Activated CD4-positive, alpha-beta T cell treated with anti-CD3 and anti-CD28 coated beads, Interleukin-2, amount 50 U/mL, for 4 hours (primary cell): ENCODE data around the gene SFTA2.

Experiments used
- DNase-seq, 2 experiments: peaks; one replicate each; pipeline ENCODE4 v3.0.0-alpha.2; 2020

The SFTA2 gene

DNA sequence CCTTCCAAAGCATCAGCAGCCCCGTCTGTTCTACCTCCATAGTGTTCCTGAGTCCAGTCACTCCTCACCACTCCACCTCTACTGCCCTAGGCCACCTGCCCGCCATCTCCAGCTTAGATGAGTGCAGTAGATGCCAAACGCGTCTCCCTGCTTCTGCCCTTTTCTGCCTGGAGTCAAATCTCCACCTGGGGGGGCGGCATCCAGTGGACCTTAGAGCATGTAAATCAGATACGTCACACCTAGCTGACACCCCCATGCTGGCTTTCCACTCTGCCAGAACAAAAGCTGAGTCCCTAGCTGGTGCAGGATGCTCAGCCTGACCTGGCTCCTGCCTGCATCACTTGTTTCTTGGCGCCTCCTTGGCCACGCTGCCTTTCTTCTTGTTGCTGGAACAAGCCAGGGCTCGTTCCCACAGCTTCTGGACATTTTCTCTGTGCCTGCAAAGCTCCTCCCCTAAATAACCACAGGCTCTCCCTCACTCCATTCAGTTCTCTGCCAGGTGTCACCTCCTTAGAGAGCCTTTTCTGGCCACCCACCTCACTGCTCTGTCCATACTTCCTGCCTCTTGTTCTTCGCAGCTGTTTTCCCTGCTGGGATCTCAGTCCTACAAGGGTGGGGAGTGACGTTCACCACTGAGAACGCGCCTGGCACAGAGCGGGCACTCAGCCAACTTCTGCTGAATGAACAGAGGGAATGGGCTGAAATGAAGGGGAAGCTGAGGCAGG, 41.9 kb downstream of the SFTA2 start:
- DNase-seq, result no peak

DNA sequence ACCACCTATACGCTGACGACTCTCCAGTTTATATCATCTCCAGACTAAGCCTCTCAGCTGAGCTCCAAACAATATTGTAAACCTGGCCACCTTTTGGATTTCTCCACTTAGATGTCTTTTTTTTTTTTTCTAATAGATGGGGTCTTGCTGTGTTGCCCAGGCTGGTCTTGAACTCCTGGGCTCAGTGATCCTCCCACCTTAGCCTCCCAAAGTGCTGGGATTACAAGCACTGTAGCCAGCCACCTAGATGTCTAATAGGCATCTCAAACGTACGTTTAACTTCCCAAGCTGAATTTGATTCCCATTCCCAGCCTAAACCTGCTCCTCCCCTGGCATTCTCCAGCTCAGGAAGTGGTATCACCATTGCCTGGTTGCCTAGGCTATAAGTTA, 42.5 kb downstream of the SFTA2 start:
- no peak for DNase-seq

DNA sequence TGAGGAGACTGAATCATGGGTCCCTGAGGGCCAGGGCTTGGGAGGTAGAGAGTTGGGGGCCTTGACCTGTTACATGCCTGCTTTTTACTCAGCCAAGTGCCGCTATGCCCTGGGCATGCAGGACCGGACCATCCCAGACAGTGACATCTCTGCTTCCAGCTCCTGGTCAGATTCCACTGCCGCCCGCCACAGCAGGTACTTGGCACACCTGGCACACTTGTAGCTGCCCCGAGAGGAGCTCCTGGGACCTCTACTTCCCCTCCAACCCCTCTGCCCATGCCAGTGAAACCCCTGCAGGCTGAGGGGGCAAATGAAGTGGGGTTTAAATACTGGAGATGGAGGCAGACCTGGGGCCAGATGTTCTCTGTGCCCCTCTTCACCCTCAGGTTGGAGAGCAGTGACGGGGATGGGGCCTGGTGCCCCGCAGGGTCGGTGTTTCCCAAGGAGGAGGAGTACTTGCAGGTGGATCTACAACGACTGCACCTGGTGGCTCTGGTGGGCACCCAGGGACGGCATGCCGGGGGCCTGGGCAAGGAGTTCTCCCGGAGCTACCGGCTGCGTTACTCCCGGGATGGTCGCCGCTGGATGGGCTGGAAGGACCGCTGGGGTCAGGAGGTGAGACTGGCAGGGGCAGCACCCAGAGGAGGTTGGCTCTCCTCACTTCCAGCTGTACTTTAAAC, 43.0 kb downstream of the SFTA2 start:
- no peak for DNase-seq

DNA sequence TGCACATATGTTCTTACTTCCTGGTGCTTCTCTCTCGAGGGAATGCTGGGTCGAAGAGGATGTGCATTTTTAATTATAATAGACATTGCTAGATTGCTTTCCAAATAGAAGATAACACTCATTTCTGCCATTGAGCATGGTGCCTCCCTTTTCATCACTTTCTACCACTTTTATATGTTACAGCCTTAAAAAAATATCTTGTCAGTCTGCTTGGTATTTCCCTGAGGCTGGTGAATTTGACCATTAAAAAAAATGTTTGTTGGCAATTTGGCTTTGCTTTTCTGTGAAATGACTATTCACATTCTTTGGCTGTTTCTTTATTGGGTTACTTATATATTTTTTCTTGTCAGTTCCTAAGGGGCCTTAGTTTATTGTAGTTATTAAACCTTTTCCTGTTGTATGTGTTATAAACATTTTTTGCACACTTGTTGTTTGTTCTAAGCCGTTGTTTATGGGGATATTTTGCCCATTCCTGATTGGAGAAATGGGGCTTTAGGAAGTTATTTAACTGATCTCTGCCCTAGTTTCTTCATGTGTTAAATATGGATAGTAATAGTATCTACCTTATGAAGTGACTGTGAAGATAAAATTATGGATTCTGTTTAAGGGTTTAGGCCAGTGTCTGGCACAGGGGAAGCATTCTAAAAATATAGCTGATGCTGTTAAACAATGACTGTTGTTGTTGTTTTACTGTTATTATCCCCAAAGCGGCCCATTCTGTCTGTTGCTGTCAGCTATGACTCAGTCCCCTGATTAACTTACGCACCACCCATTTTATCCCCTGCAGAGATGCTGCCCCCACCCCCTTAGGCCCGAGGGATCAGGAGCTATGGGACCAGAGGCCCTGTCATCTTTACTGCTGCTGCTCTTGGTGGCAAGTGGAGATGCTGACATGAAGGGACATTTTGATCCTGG, 43.8 kb downstream of the SFTA2 start:
- DNase-seq, result no peak

DNA sequence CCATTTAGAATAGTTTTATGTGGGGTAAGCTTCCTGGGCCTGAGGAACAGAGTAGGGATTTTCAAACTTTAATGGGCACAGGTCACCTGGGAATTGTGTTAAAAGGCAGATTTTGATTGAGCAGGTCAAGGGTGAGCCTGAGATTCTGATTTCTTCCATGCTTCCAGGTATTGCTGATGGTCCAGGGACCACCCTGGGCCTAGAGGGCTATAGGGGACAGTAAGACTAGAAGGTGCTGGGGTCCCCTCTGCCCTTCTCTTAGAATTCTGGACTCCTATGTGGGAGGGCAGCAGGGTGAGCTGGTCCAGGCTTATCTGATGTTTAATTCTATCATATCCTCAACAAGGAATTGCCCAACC, 45.1 kb downstream of the SFTA2 start:
- no peak for DNase-seq

DNA sequence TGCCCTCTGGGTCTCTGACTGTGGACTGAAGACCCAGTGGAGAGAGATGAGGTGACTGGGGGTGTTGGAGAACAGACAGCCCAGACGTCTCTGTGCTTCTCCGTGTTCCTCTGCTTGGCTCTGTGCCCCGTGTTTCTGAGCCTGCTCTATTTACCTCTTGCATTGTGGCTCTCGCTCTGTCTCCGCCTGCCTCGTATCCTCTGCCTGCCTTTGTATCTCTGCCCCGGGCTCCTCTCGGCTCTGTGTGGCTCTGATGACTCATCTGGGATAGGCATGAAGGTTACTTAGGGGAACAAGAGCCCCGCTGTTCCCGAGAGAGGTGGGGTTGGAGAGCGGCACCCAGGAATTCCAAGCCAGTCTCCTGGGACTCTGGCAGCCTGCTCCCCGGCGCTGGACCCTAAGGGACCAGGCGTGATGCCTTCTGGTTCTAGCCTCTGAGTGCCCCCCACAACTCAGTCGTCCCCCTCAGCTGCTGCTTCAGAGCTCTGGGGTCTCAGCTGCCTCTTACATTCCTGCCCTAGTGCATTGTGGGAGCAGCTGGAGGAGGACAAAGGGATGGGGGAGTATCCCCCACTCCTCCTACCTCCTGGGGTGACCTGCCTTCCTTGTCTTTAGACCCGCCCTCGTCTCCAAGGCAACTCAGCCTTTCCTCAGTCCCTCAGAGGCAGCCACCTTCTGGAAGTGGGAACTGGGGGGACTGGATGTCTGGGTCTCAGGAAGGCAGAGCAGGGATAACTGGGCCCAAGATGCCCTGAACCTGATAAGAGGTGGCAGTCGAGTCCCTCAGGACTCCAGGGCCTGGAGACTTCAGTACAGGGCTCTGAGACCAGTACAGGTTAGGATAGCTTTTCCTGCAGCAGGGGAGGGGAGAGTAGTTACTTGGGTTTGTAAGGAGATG, 45.7 kb downstream of the SFTA2 start:
- DNase-seq, result peak; percentile 25 to 31

DNA sequence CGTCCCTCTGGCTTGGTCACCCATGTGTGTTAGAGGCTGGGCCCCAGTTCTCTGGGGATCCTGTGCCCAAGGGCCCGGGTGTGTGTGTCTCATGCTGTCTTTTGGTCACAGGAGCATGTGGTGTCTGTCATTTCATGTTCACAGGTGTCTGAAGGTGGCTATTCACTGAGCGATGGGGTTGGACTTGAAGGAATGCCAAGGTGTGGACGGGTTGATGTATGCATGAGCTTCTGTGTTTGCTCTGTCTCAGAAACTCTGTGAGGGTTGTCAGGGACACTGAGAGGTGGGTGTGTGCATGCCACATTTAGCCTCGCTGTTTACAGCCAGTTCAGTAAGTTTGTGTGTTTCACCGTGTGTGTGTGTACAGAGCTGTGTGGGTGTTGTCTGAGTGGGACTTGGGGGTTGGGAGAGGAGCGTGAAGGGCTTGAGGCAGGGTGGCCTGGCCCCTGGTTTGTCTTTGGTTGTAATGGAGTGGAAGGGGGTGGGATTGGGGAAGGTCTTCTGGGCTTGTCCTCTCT, 46.4 kb downstream of the SFTA2 start:
- DNase-seq, result no peak

DNA sequence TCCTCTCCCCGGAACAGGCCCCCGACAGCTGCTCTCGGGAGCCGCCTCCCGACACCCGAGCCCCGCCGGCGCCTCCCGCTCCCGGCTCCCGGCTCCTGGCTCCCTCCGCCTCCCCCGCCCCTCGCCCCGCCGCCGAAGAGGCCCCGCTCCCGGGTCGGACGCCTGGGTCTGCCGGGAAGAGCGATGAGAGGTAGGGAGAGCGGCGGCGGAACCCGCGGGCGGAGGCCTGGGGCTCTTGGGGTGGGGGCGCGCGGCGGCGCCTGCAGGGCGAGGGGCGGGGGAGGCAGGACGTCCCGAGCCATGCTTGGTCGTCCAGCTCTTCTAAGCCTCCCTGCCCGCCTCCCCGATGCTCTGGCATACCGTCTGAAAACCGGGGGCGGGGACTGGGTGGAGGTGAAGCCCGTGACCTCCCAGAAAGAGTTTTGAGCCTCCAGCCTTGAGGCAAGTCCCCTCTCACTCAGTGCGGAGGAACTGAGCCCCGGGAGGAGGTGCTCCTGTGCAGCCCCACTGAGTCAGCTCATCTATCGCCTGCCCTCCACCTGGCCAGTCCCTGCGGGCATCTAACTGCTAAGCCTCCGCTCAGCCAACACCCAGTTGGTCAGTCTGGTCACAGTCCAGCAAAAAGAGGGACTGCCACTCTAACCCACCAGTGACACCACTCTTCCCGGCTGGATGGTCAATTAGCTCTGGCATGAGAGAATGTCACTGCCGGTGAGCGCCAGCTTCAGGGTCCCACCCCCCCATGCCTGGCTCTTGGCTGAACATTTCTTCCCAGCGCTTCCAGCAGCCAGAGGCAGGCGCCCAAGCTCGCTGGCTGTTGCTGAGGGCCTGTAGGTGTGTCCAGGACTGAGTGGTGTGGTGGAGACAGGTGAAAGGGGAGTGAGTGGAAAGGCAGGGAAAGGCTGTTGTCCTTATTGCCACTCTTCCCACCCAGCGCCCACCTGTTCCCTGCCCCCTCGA, 47.2 kb downstream of the SFTA2 start:
- peak; percentile 29 to 34 for DNase-seq

DNA sequence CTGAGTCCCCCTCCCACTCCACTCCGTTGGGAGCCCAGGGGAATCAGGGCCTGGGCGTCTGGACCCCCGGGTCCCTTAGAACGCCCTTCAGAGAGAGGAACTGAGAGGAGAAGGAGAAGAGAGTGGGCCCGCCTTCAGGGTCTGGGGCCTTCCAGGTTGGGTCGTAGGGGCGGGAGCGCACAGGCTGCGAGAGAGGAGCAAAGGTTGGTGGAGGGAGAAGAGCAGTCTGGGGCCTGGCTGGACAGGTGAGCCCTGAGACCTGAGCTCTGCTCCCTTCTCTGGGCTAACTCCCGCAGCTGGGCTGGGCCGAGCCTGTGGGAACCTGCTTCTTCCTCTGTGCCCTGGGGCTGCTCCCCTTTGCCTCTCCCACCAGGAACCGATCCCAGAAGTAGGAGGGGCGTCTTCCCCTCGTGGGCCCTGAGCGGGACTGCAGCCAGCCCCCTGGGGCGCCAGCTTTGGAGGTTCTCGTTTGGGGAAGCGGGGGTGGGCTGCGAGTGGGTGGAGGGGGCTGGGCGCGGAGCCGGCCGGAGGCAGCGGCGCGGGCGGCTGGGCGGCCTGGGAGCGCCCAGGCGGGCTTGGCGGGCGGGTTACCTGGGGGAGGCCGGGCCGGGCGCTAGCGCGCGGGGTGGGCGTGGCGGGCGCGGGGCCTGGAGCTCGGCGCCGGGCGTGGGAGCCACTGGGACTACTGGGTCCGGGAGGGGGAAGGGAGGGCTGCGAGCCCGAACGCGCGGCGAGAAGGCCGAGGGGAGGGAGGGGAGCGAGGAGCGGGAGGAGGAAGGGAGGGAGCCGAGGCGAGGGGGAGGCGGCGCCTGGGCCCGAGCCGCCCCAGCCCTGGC, 48.1 kb downstream of the SFTA2 start, which contains the start of gene DDR1:
Gene DDR1 (plus strand): TSS at position 835 of the 836 bp plus-strand sequence. CDS start 4,211 bp downstream, outside the sequence.
- peak; percentile 30 to 43 for DNase-seq

DNA sequence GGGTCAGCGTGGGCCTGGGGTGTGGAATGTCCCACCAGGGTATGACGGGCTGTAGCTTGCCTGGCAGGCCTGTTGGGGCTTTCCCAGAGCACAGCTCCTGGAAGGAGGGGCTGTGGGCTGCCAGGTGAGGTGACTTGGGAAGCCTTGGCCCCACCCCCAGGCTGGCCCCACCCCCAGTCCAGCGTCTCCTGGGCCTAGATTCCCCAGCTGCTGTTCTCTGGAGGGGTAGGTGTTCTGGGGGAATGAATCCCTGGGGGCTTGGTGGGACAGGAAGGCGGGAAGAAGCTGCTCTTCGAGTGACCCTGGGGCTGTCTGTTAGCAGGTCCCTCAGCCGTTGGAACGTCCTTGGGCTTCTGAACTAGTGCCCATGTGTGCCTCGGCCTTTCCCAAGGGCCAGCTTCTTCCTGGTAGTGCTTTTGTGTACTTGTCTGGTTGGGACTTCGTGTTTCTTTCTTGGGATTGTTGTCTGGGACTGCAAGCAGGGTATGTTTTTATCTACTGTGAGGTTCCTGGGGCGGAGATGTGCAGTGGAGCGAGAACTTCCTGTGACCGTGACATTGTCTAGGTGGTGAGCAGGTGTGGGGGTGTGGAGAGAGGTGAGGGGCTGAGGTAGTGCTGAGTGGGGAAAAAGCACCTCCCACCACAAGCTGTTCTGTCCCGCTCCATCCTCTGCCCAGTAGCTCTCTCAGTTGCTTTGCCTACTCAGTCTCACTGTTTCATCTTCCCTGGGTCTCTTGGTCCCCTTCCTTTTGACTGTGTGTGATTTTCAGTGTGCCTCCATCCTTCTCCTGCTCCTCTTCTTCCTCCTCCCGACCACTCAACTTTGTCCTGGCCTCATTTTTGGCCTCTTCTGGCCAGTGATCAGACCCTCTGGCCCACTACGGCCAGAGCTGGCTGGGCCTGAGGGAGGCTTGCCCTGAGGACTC, 48.9 kb downstream of the SFTA2 start:
- DNase-seq, result no peak

DNA sequence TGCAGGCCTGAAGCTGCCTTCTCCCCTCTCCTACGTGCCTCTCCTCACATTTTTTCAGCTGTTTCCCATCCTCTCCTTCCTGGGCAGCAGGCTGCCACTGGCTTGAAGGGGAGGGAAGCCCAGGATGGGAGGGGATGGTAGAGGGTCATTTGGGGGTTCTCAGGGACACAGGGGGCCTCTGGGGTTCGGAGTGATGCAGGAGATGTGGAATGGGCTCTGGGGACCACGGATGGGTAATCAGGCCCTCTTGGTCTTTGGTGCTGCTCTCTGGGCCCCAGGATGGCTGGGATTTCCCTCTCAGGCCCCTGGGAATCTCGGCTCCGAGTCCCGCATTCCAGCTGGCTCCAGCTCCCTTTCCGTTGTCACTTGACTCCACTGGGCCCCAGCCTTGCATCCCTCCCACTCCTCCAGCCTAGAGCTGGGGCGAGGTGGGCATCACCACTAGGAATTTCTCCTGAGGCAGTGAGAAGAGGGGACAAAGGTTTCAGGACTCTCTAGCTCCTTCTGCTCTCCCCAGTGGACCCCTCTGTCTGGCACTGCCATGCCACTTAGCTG, 49.7 kb downstream of the SFTA2 start:
- DNase-seq, result no peak

DNA sequence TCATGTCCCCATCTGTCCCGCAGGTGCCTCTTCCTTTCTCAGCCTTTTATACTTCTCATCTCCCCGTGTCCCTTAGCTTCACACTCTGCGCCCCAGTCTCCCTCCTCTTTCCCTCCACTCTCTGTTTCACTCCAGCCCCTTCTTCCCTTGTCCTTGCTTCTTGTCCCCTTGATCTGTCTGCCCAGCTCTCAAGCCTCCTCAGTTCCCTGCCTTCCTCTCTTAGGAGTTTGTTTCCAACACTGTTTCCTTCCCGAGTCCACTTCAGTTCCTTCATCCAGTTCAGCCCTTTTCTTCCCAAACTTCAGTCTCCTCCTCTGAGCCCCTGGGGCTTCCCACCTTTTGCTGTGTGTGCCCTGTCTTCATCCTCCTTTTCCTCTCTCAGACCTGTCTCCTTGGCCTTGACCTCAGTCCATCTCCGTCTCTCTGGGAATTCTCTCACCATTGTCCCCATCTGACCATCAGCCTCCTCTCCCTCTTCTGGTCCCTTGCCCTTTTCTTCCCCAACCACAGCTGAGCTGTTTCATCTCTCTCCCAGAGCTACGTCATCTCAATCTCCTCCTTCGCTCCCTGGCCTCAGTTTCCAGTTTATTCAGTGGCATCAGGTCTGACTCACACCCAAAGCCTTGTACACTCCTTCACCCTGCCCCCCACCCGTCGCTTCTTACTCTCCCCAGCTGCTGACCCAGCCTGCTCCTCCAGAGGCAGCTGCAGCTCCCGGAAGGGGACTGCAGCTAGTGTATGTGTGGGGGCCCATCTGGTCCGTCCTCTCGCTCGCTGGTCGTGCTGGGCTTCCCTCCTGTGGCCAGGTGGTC, 50.4 kb downstream of the SFTA2 start:
- DNase-seq, result no peak
